ENCODE data around the gene SEMA6A. TPM values are rescaled to one million over a fixed set of nuclear protein-coding genes. Genes with fewer than 3 reads are reported as not detected.

The SEMA6A gene
- total and polyA plus RNA-seq, 9 of the 15 experiments (the other 6 are each of a cell fraction or from before 2014, with no cell fraction given): 0.04 to 0.42 (median 0.18) TPM; not detected in 5

GRCh38 chr5:116506488-116506887 is 68.1 kb downstream of the SEMA6A start:
- CTCF ChIA-PET (ENCODE audit: low intra/inter-chr PET ratio): interaction anchor here (0.5 kb wide), 1 partner anchor 348 kb away, joined by 3 read pairs; no protein-coding TSS in a partner anchor

GRCh38 chr5:116504593-116505166 is 69.9 kb downstream of the SEMA6A start:
- no peaks in the 10 kb centered on the region for H4K20me1 ChIP-seq (replicated peaks; ENCODE audit: control insufficient read depth, insufficient read depth, low read length)
- no peak for FAIRE-seq
- CTCF ChIA-PET (ENCODE audit: low intra/inter-chr PET ratio): no interaction called here
- no peaks in the 10 kb centered on the region for H3K36me3 ChIP-seq (ENCODE audit: control insufficient read depth, insufficient read depth, low read length)
- no peaks in the 10 kb centered on the region for H3K9me3 ChIP-seq (replicated peaks; ENCODE audit: control insufficient read depth, insufficient read depth, low read depth, low read length)
- H3K4me2 ChIP-seq (ENCODE audit: insufficient read depth, low read length): no peak overlapping the region
- H3K4me3 ChIP-seq: no peak overlapping the region
- no peak for DNase-seq (ENCODE audit: extremely low read depth in 1 of 4, low spot score in 3 of 4)
- in situ Hi-C loops (cut with MboI): no loop called here
- H3K9ac ChIP-seq (ENCODE audit: insufficient read depth in 1 of 2, low read depth in 2 of 2, low read length in 2 of 2): no peak overlapping the region
- H3K9me1 ChIP-seq (ENCODE audit: control insufficient read depth, insufficient read depth, low read length): no peaks in the 10 kb centered on the region
- POLR2A ChIA-PET: no interaction called here
- no peak overlapping the region for H2AFZ ChIP-seq (ENCODE audit: low read depth, low read length)
- no peak for ATAC-seq
- no peak overlapping the region for H3K27ac ChIP-seq (ENCODE audit: extremely low read depth, low read depth, low read length)
- no peaks in the 10 kb centered on the region for H3K27me3 ChIP-seq (ENCODE audit: control insufficient read depth in 2 of 2, insufficient read depth in 2 of 2, low read length in 2 of 2)
- no peaks in the 10 kb centered on the region for H3K4me1 ChIP-seq (replicated peaks in 1 of 2; ENCODE audit: control insufficient read depth in 2 of 2, insufficient read depth in 2 of 2, low read length in 2 of 2)
- TF ChIP-seq PHB (CRISPR knock-in tag; IDR thresholded peaks at IDR 0.05) (no peak), KHSRP (IDR thresholded peaks at IDR 0.05) (no peak), CTBP1 (IDR thresholded peaks at IDR 0.05; ENCODE audit: borderline replicate concordance) (no peak)
- intact Hi-C loops (cut with micrococcal nuclease): no loop called here
- 0% methylated on average over 8 of the region's 8 CpGs for WGBS (ENCODE audit: insufficient coverage, low coverage, missing lambda C conversion rate)
- BruUV-seq (replicated peaks): no TSS peak
- no peaks in the 10 kb centered on the region for H3K79me2 ChIP-seq (ENCODE audit: control insufficient read depth, insufficient read depth, low read length)

More at GRCh38 chr5:116506488-116506887, 68.1 kb downstream of the SEMA6A start:
- BruUV-seq (replicated peaks): no TSS peak
- POLR2A ChIA-PET: no interaction called here
- intact Hi-C loops (cut with micrococcal nuclease): no loop called here
- H3K9me3 ChIP-seq (replicated peaks; ENCODE audit: control insufficient read depth, insufficient read depth, low read depth, low read length): no peaks in the 10 kb centered on the region
- no peak for FAIRE-seq
- H3K4me2 ChIP-seq (ENCODE audit: insufficient read depth, low read length): no peak overlapping the region
- H3K9ac ChIP-seq (ENCODE audit: insufficient read depth in 1 of 2, low read depth in 2 of 2, low read length in 2 of 2): no peak overlapping the region
- H3K79me2 ChIP-seq (ENCODE audit: control insufficient read depth, insufficient read depth, low read length): no peaks in the 10 kb centered on the region
- no peak overlapping the region for H2AFZ ChIP-seq (ENCODE audit: low read depth, low read length)
- H3K4me3 ChIP-seq: no peak overlapping the region
- no peaks in the 10 kb centered on the region for H3K36me3 ChIP-seq (ENCODE audit: control insufficient read depth, insufficient read depth, low read length)
- ATAC-seq: no peak
- no peaks in the 10 kb centered on the region for H3K27me3 ChIP-seq (ENCODE audit: control insufficient read depth in 2 of 2, insufficient read depth in 2 of 2, low read length in 2 of 2)
- TF ChIP-seq CREBBP (IDR thresholded peaks at IDR 0.05; ENCODE audit: low read depth, low read length) (peak; percentile 33), FOXK2 (conservative IDR thresholded peaks at IDR 0.05 in 1 of 2, IDR thresholded peaks at IDR 0.05 in 1 of 2; ENCODE audit: low read depth in 2 of 2) (no peak)
- 5% methylated on average over 1 of the region's 2 CpGs for WGBS (ENCODE audit: insufficient coverage, low coverage, missing lambda C conversion rate)
- no peak overlapping the region for H3K27ac ChIP-seq (ENCODE audit: extremely low read depth, low read depth, low read length)
- H3K4me1 ChIP-seq (replicated peaks in 1 of 2; ENCODE audit: control insufficient read depth in 2 of 2, insufficient read depth in 2 of 2, low read length in 2 of 2): no peaks in the 10 kb centered on the region
- in situ Hi-C loops (cut with MboI): no loop called here
- H3K9me1 ChIP-seq (ENCODE audit: control insufficient read depth, insufficient read depth, low read length): no peaks in the 10 kb centered on the region
- H4K20me1 ChIP-seq (replicated peaks; ENCODE audit: control insufficient read depth, insufficient read depth, low read length): no peaks in the 10 kb centered on the region
- DNase-seq (ENCODE audit: extremely low read depth in 1 of 4, low spot score in 3 of 4): no peak

Data from K562 (cell line).